Measurements from ENCODE around the gene SWAP70.
A peak's percentile ranks its signal among the peaks of the same experiment; 100 is the strongest.
"Not testable (repeated sequence)": the region's sequence is repeated elsewhere in the genome, so short reads cannot be mapped to it uniquely, and the experiment has no call there.

SWAP70 gene

GRCh38 chr11:9692691-9693090, 28.8 kb downstream of the SWAP70 start:
- DNase-seq (ENCODE audit: low read depth) = no peak

GRCh38 chr11:9693801-9694553, 30.1 kb downstream of the SWAP70 start:
- no peak for DNase-seq (ENCODE audit: low read depth)

GRCh38 chr11:9695228-9695627, 31.4 kb downstream of the SWAP70 start:
- not testable (repeated sequence) for DNase-seq (ENCODE audit: low read depth)

- no peak for DNase-seq (ENCODE audit: low read depth)
Observed at GRCh38 chr11:9697766-9698165, 33.9 kb downstream of the SWAP70 start.

- no peak for DNase-seq (ENCODE audit: low read depth)
Observed at GRCh38 chr11:9700105-9700801, 36.4 kb downstream of the SWAP70 start.

- DNase-seq (ENCODE audit: low read depth) = no peak
Observed at GRCh38 chr11:9701799-9702198, 37.9 kb downstream of the SWAP70 start.

GRCh38 chr11:9703280-9703679, 39.4 kb downstream of the SWAP70 start:
- no peak for DNase-seq (ENCODE audit: low read depth)

GRCh38 chr11:9704037-9704436, 40.2 kb downstream of the SWAP70 start:
- no peak for DNase-seq (ENCODE audit: low read depth)

GRCh38 chr11:9704620-9705019, 40.7 kb downstream of the SWAP70 start:
- DNase-seq (ENCODE audit: low read depth) = no peak

- DNase-seq (ENCODE audit: low read depth) = not testable (repeated sequence)
Observed at GRCh38 chr11:9705361-9705760, 41.5 kb downstream of the SWAP70 start.

GRCh38 chr11:9708544-9708943, 44.7 kb downstream of the SWAP70 start:
- DNase-seq (ENCODE audit: low read depth) = no peak

- no peak for DNase-seq (ENCODE audit: low read depth)
Observed at GRCh38 chr11:9710223-9710622, 46.3 kb downstream of the SWAP70 start.

- DNase-seq (ENCODE audit: low read depth) = no peak
Observed at GRCh38 chr11:9710852-9711251, 47.0 kb downstream of the SWAP70 start.

- DNase-seq (ENCODE audit: low read depth) = no peak
Observed at GRCh38 chr11:9711454-9712307, 47.8 kb downstream of the SWAP70 start.

- peak; percentile 14 for DNase-seq (ENCODE audit: low read depth)
Observed at GRCh38 chr11:9714272-9714940, 50.5 kb downstream of the SWAP70 start.

- DNase-seq (ENCODE audit: low read depth) = peak; percentile 50
Observed at GRCh38 chr11:9716275-9717039, 52.6 kb downstream of the SWAP70 start.

GRCh38 chr11:9717040-9717357, 53.1 kb downstream of the SWAP70 start:
- no peak for DNase-seq (ENCODE audit: low read depth)

GRCh38 chr11:9717719-9718118, 53.8 kb downstream of the SWAP70 start:
- DNase-seq (ENCODE audit: low read depth) = no peak

GRCh38 chr11:9718147-9718546, 54.3 kb downstream of the SWAP70 start:
- DNase-seq (ENCODE audit: low read depth) = no peak

- DNase-seq (ENCODE audit: low read depth) = no peak
Observed at GRCh38 chr11:9719566-9720289, 55.9 kb downstream of the SWAP70 start.

GRCh38 chr11:9720290-9720630, 56.4 kb downstream of the SWAP70 start:
- no peak for DNase-seq (ENCODE audit: low read depth)
